ENCODE measurements around the gene LRRC55. TPM values are rescaled to one million over a fixed set of nuclear protein-coding genes. Genes with fewer than 3 reads are reported as not detected.

Gene LRRC55
- total RNA-seq, 1 donor from 2014 or later = 1.4 TPM

GRCh38 chr11:57230316-57230715, 48.6 kb downstream of the LRRC55 start:
- Histone ChIP-seq H4K20me1 (ENCODE audit: low read depth) (no peaks in the 10 kb centered on the region), H3K79me2 (ENCODE audit: low read depth) (no peaks in the 10 kb centered on the region), H3K27me3 (no peaks in the 10 kb centered on the region), H3F3A (ENCODE audit: low read depth) (no peaks in the 10 kb centered on the region), H3K4me2 (no peak overlapping the region), H2AFZ (replicated peaks) (peak overlapping the region; percentile 95), H3K36me3 (no peaks in the 10 kb centered on the region), H3K9ac (no peak overlapping the region), H3K4me1 (peaks cover 34% of the 10 kb centered on the region), H3K4me3 (no peak overlapping the region), H3K27ac (no peak overlapping the region), H3K9me3 (ENCODE audit: low read depth) (no peaks in the 10 kb centered on the region)
- peaks cover 6% of the 10 kb centered on the region for H3K9me3 Mint-ChIP-seq
- no peak for DNase-seq (ENCODE audit: low spot score)
- peaks cover 4% of the 10 kb centered on the region for H3K27me3 Mint-ChIP-seq (ENCODE audit: insufficient read depth, low read depth)
- peak overlapping the region; percentile 84 for H3K27ac Mint-ChIP-seq
- TF ChIP-seq, protein P1, sequence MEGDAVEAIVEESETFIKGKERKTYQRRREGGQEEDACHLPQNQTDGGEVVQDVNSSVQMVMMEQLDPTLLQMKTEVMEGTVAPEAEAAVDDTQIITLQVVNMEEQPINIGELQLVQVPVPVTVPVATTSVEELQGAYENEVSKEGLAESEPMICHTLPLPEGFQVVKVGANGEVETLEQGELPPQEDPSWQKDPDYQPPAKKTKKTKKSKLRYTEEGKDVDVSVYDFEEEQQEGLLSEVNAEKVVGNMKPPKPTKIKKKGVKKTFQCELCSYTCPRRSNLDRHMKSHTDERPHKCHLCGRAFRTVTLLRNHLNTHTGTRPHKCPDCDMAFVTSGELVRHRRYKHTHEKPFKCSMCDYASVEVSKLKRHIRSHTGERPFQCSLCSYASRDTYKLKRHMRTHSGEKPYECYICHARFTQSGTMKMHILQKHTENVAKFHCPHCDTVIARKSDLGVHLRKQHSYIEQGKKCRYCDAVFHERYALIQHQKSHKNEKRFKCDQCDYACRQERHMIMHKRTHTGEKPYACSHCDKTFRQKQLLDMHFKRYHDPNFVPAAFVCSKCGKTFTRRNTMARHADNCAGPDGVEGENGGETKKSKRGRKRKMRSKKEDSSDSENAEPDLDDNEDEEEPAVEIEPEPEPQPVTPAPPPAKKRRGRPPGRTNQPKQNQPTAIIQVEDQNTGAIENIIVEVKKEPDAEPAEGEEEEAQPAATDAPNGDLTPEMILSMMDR (IDR thresholded peaks at IDR 0.05) = no peak
- TF ChIP-seq EZH2 (IDR thresholded peaks at IDR 0.05) (no peak), EZH2phosphoT487 (IDR thresholded peaks at IDR 0.05) (no peak)
- peaks cover 39% of the 10 kb centered on the region for H3K4me1 Mint-ChIP-seq
- H3K4me3 Mint-ChIP-seq = no peak overlapping the region
- H3K36me3 Mint-ChIP-seq = peaks cover 2% of the 10 kb centered on the region

DNA sequence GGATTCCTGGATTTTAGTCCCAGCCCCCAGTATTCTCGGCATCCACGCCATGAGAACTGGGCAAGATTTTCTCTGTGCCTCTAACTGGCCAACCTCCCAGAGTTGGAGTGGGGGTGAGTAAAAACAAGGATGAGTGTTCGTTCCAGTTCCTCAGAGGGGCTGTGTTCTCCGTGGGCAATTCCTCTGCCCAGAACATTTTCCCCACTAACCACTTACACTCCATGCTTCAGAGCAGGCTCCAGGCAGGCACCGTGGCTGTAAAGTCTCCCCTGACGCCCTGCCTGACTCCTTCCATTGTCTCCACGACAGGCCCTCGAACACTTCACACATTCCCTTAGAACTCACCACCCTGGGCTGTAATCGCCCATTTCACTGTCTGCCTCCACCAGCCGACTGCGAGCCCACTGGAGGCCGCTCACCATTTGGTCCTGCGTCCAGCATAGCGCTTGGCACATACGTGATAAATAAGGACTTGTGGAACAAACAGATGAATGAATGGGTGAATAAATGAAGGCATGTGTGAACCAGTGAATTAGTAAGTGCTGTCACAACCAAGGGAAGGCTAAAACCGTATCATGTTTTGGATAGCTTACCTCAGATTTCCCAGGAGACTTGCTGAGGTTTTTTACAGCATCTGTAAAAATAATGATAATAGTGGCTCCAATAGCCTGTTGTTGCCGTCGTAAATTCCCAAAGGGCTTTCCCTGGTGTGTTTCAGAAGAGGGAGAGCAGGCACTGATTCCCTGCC, 49.2 kb downstream of the LRRC55 start:
- Histone ChIP-seq H3K36me3 (no peaks in the 10 kb centered on the region), H3K9ac (no peak overlapping the region), H3K4me2 (no peak overlapping the region), H3K27ac (no peak overlapping the region), H3F3A (ENCODE audit: low read depth) (no peaks in the 10 kb centered on the region), H3K27me3 (no peaks in the 10 kb centered on the region), H3K4me1 (peaks cover 35% of the 10 kb centered on the region), H3K79me2 (ENCODE audit: low read depth) (no peaks in the 10 kb centered on the region), H2AFZ (replicated peaks) (peak overlapping the region; percentile 95), H4K20me1 (ENCODE audit: low read depth) (no peaks in the 10 kb centered on the region), H3K4me3 (no peak overlapping the region), H3K9me3 (ENCODE audit: low read depth) (no peaks in the 10 kb centered on the region)
- TF ChIP-seq EZH2 (IDR thresholded peaks at IDR 0.05) (no peak), EZH2phosphoT487 (IDR thresholded peaks at IDR 0.05) (no peak)
- TF ChIP-seq, protein P1 (IDR thresholded peaks at IDR 0.05) = no peak
- peak; percentile 27 for DNase-seq (ENCODE audit: low spot score)
- H3K4me3 Mint-ChIP-seq = no peak overlapping the region
- H3K27ac Mint-ChIP-seq = peak overlapping the region; percentile 39
- no peaks in the 10 kb centered on the region for H3K36me3 Mint-ChIP-seq
- H3K4me1 Mint-ChIP-seq = peaks cover 46% of the 10 kb centered on the region
- H3K27me3 Mint-ChIP-seq (ENCODE audit: insufficient read depth, low read depth) = peaks cover 7% of the 10 kb centered on the region
- peaks cover 5% of the 10 kb centered on the region for H3K9me3 Mint-ChIP-seq

DNA sequence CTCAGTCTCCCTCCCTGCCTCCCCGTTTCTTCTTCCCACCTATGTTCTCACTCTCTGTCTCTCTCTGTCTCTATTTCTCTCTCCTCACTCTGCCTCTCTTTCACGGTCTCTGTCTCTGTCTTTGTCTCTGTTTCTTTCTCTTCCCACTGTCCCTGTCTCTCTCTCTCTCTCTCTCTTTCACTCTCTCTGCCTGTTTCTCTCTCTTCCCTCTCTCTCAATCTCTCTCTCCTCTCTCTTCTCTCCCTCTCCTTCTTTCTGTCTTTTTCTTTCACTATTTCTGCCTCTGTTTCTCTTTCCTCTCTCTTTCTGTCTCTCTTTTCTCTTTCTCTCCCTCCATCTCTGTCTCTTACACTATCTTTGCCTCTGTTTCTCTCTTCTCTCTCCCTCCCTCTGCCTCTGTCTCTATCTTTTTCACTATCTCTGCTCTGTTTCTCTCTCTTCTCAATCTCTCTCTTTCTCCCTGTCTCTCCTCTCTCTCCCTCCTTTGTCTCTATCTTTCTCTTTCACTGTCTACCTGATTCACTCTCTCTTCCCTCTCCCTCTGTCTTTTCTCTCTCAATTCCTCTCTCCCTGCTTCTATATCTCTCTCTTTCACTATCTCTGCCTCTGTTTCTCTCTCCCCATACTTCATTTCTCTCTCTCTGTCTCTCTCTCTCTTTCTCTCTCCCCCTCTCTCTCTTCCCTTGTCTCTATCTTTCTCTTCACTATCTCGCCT, 49.9 kb downstream of the LRRC55 start:
- H4K20me1 ChIP-seq (ENCODE audit: low read depth) = no peaks in the 10 kb centered on the region
- H3K4me1 ChIP-seq = peaks cover 35% of the 10 kb centered on the region
- H3K4me1 Mint-ChIP-seq = peaks cover 51% of the 10 kb centered on the region
- H3K9me3 ChIP-seq (ENCODE audit: low read depth) = no peaks in the 10 kb centered on the region
- H3K36me3 ChIP-seq = no peaks in the 10 kb centered on the region
- H3K9me3 Mint-ChIP-seq = peaks cover 5% of the 10 kb centered on the region
- H3F3A ChIP-seq (ENCODE audit: low read depth) = no peaks in the 10 kb centered on the region
- no peaks in the 10 kb centered on the region for H3K36me3 Mint-ChIP-seq
- no peak overlapping the region for H3K4me3 Mint-ChIP-seq
- H3K27ac ChIP-seq = no peak overlapping the region
- peaks cover 7% of the 10 kb centered on the region for H3K27me3 Mint-ChIP-seq (ENCODE audit: insufficient read depth, low read depth)
- no peak overlapping the region for H3K4me3 ChIP-seq
- no peak overlapping the region for H3K4me2 ChIP-seq
- peak overlapping the region; percentile 63 for H2AFZ ChIP-seq (replicated peaks)
- H3K27ac Mint-ChIP-seq = no peak overlapping the region
- H3K9ac ChIP-seq = no peak overlapping the region
- TF ChIP-seq EZH2 (IDR thresholded peaks at IDR 0.05) = no peak
- TF ChIP-seq EZH2phosphoT487 (IDR thresholded peaks at IDR 0.05) = no peak
- TF ChIP-seq, protein P1 (IDR thresholded peaks at IDR 0.05) = no peak
- DNase-seq (ENCODE audit: low spot score) = no peak
- H3K79me2 ChIP-seq (ENCODE audit: low read depth) = no peaks in the 10 kb centered on the region
- no peaks in the 10 kb centered on the region for H3K27me3 ChIP-seq

All from neural progenitor cell (in vitro differentiated cells).